ENCODE results near the gene CSE1L. TPM values are rescaled to one million over a fixed set of nuclear protein-coding genes. Genes with fewer than 3 reads are reported as not detected.

The CSE1L gene
- total RNA-seq, 1 experiment from 2014 or later = 158 TPM

DNA sequence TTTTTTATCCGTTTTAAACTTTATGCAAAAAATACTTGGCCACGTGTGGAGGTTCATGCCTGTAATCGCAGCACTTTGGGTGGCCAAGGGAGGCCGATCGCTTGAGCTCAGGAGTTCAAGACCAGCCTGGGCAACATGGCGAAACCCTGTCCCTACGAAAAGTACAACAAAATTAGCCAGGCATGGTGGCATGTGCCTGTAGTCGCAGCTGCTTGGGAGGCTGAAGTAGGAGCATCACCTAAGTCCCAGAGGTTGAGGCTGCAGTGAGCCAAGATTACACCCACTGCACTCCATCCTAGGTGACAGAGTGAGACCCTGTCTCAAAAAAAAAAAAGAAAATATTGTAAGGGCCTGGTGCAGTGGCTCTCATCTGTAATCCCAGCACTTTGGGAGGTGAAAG is 45.0 kb downstream of the CSE1L start:
- no peak overlapping the region for H3K27ac ChIP-seq (ENCODE audit: low read depth, low read length)
- ATAC-seq (no peak), DNase-seq (ENCODE audit: low read depth, low spot score) (no peak)
- H3K27me3 ChIP-seq (ENCODE audit: insufficient read depth, low read length) = no peaks in the 10 kb centered on the region
- no peaks in the 10 kb centered on the region for H3K4me1 ChIP-seq (ENCODE audit: control insufficient read depth in 1 of 2, insufficient read depth in 2 of 2, low read length in 2 of 2)
- CTCF ChIA-PET = no interaction called here
- TF ChIP-seq, protein P1, sequence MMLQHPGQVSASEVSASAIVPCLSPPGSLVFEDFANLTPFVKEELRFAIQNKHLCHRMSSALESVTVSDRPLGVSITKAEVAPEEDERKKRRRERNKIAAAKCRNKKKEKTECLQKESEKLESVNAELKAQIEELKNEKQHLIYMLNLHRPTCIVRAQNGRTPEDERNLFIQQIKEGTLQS (IDR thresholded peaks at IDR 0.05) = no peak
- peaks cover 3% of the 10 kb centered on the region for H4K20me1 ChIP-seq (ENCODE audit: insufficient read depth)
- H3K9me2 ChIP-seq (ENCODE audit: insufficient read depth) = no peaks in the 10 kb centered on the region
- intact Hi-C loops (cut with micrococcal nuclease) = no loop called here
- BruUV-seq (replicated peaks) = no TSS peak
- no peak overlapping the region for H2AFZ ChIP-seq (ENCODE audit: low read depth, low read length, poor library complexity, severe bottlenecking)
- H3K9me3 ChIP-seq (ENCODE audit: control insufficient read depth in 1 of 2, insufficient read depth in 1 of 2, low read depth in 1 of 2, low read length in 2 of 2) = no peaks in the 10 kb centered on the region
- POLR2A ChIA-PET = no interaction called here
- H3K9ac ChIP-seq (ENCODE audit: low read length) = no peak overlapping the region
- H3K79me2 ChIP-seq (ENCODE audit: insufficient read depth, low read length) = peaks cover 77% of the 10 kb centered on the region
- no peak overlapping the region for H3K4me3 ChIP-seq (replicated peaks in 1 of 2; ENCODE audit: low read depth in 1 of 2, low read length in 2 of 2)
- H3K4me2 ChIP-seq (ENCODE audit: low read length) = no peak overlapping the region
- peaks cover 68 to 82% of the 10 kb centered on the region in 2 experiments for H3K36me3 ChIP-seq (ENCODE audit: control insufficient read depth in 1 of 2, insufficient read depth in 2 of 2, low read length in 2 of 2)
- RAD21 ChIA-PET (ENCODE audit: low non-redundant PET in 1 of 2, low total read pairs in 2 of 2, uncharacterized antibody in 2 of 2, unreplicated experiment in 2 of 2) = no interaction called here

- Histone ChIP-seq H3K4me1 (ENCODE audit: control insufficient read depth in 1 of 2, insufficient read depth in 2 of 2, low read length in 2 of 2) (no peaks in the 10 kb centered on the region), H3K36me3 (ENCODE audit: control insufficient read depth in 1 of 2, insufficient read depth in 2 of 2, low read length in 2 of 2) (peaks cover 72 to 84% of the 10 kb centered on the region in 2 experiments), H3K27me3 (ENCODE audit: insufficient read depth, low read length) (no peaks in the 10 kb centered on the region), H3K9me2 (ENCODE audit: insufficient read depth) (no peaks in the 10 kb centered on the region), H3K27ac (ENCODE audit: low read depth, low read length) (no peak overlapping the region), H2AFZ (ENCODE audit: low read depth, low read length, poor library complexity, severe bottlenecking) (no peak overlapping the region), H3K4me2 (ENCODE audit: low read length) (no peak overlapping the region), H3K9ac (ENCODE audit: low read length) (no peak overlapping the region), H3K9me3 (ENCODE audit: control insufficient read depth in 1 of 2, insufficient read depth in 1 of 2, low read depth in 1 of 2, low read length in 2 of 2) (no peaks in the 10 kb centered on the region), H3K4me3 (replicated peaks in 1 of 2; ENCODE audit: low read depth in 1 of 2, low read length in 2 of 2) (no peak overlapping the region), H3K79me2 (ENCODE audit: insufficient read depth, low read length) (peaks cover 79% of the 10 kb centered on the region), H4K20me1 (ENCODE audit: insufficient read depth) (peaks cover 3% of the 10 kb centered on the region)
- ATAC-seq (no peak), DNase-seq (ENCODE audit: low read depth, low spot score) (no peak)
- RAD21 ChIA-PET (ENCODE audit: low non-redundant PET in 1 of 2, low total read pairs in 2 of 2, uncharacterized antibody in 2 of 2, unreplicated experiment in 2 of 2) = no interaction called here
- POLR2A ChIA-PET = no interaction called here
- TF ChIP-seq REST (IDR thresholded peaks at IDR 0.05; ENCODE audit: low read depth) (no peak), EZH2phosphoT487 (IDR thresholded peaks at IDR 0.05; ENCODE audit: borderline replicate concordance) (no peak), SIN3A (IDR thresholded peaks at IDR 0.05; ENCODE audit: low read depth) (no peak), TCF7L2 (IDR thresholded peaks at IDR 0.05; ENCODE audit: borderline replicate concordance, extremely low read depth, insufficient read depth, insufficient read length) (no peak), CEBPB (IDR thresholded peaks at IDR 0.05; ENCODE audit: low read depth) (no peak), RAD21 (IDR thresholded peaks at IDR 0.05; ENCODE audit: low read depth) (no peak), YY1 (IDR thresholded peaks at IDR 0.05; ENCODE audit: extremely low read depth, insufficient replicate concordance, low read depth, low read length) (no peak), CTCF (IDR thresholded peaks at IDR 0.05 in 2 of 3, conservative IDR thresholded peaks at IDR 0.05 in 1 of 3; ENCODE audit: borderline replicate concordance in 1 of 3, insufficient read depth in 1 of 3, low read depth in 2 of 3, low read length in 2 of 3) (no peak), POLR2AphosphoS5 (IDR thresholded peaks at IDR 0.05; ENCODE audit: low read depth, low read length) (no peak)
- TF ChIP-seq, protein P1 (IDR thresholded peaks at IDR 0.05) = no peak
- CTCF ChIA-PET = no interaction called here
- BruUV-seq (replicated peaks) = no TSS peak
- intact Hi-C loops (cut with micrococcal nuclease) = no loop called here
Measured at GRCh38 chr20:49091762-49092161, 45.6 kb downstream of the CSE1L start.
